Gastroesophageal sphincter (tissue), 3 donors: ENCODE results near the gene RNF213.

Source experiments
- EP300 ChIP-seq: sonication (generic); formaldehyde crosslinking; IDR thresholded peaks from one replicate; pipeline ENCODE4 v1.6.1; 2017; ENCODE audit warnings: antibody characterized with exemption, mild to moderate bottlenecking
- POLR2A ChIP-seq, 2 donors: fragments of 450-650 bp; IDR thresholded peaks; one replicate each; pipeline ENCODE4 v1.6.1; 2017; ENCODE audit warnings: antibody characterized with exemption in 2 of 2, mild to moderate bottlenecking in 2 of 2, moderate library complexity in 1 of 2
- POLR2AphosphoS5 ChIP-seq: sonication (generic); formaldehyde crosslinking; IDR thresholded peaks from one replicate; pipeline ENCODE4 v1.6.1; 2017; ENCODE audit warnings: antibody characterized with exemption
- TF ChIP-seq, protein P1 (sequence below), 4 experiments: fragments of 200-600 bp in 2 of 4; fragments of 450-650 bp in 2 of 4; sonication (generic) in 1 of 4; IDR thresholded peaks; one replicate each; pipeline ENCODE4 v1.5.1; 2017 to 2019; ENCODE audit warnings: antibody characterized with exemption in 4 of 4, mild to moderate bottlenecking in 2 of 4, moderate library complexity in 2 of 4

DNA sequence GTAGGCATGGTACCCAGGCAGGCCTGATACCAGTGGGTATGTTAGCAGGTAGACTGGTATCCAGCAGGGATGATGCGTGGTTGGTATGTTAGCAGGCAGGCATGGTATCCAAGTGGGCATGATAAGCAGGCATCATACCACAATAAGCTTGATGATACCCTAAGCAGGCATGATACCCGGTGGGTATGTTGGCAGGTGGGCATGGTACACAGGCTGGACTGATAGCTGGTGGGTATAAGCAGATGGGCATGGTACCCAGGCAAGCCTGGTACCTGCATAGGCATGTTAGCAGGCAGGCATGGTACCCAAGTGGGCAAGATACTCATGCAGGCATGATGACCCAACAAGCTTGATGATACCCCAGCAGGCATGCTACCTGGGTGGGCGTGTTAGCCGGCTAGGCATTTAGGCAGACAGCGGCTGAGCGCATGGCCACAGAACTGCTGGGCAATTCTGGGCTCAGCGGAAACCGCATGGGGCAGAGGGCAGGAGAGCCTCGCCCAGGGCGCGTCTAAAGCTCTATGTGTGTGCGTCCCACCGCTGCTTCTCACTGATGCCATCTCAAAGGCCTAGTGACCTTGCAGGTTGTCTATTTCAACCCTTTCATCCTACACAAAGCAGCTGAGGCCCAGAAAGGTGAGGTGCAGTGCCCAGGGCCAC is 42.8 kb upstream of the RNF213 start:
- no peak for TF ChIP-seq POLR2A (IDR thresholded peaks at IDR 0.05)
- TF ChIP-seq, protein P1, sequence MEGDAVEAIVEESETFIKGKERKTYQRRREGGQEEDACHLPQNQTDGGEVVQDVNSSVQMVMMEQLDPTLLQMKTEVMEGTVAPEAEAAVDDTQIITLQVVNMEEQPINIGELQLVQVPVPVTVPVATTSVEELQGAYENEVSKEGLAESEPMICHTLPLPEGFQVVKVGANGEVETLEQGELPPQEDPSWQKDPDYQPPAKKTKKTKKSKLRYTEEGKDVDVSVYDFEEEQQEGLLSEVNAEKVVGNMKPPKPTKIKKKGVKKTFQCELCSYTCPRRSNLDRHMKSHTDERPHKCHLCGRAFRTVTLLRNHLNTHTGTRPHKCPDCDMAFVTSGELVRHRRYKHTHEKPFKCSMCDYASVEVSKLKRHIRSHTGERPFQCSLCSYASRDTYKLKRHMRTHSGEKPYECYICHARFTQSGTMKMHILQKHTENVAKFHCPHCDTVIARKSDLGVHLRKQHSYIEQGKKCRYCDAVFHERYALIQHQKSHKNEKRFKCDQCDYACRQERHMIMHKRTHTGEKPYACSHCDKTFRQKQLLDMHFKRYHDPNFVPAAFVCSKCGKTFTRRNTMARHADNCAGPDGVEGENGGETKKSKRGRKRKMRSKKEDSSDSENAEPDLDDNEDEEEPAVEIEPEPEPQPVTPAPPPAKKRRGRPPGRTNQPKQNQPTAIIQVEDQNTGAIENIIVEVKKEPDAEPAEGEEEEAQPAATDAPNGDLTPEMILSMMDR (IDR thresholded peaks at IDR 0.05): no peak
- TF ChIP-seq POLR2AphosphoS5: no peak
- TF ChIP-seq EP300: no peak
